Measurements from ENCODE around the gene GSN.

The GSN gene

DNA sequence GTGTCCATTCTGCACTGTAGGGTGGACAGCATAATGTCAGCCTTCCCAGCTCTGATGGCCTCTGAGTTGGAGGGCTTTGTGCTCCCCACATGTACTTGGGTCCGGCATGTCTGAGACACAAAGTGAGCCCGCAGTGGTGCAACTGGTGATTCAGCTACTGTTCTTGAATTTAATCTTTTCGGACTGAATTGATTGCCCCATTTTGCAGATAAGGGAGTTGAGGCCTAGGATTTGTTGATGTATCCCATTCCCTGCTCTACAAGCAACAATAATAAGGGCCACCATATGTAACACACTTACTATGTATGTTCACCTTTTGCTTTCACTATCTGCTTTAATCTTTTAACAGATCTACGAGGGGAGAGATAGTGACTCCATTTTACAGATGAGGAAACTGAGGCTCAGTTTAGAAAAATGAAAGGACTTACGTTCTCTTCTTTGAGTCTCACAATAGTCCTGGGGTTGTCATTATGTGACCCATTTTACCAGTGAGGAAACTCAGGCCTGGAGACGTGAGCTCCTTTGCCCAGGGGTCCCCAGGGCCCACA is 4.5 kb downstream of the GSN start:
- H3K4me3 ChIP-seq (ENCODE audit: low read length in 2 of 2): peak overlapping the region in 1 of 2 donors; percentile 42
- peak overlapping the region; percentile 52 to 57 for H3K9ac ChIP-seq (ENCODE audit: low read depth in 1 of 2, low read length in 2 of 2)
- H3K4me1 ChIP-seq (ENCODE audit: control insufficient read depth in 2 of 2, insufficient read depth in 2 of 2, low read length in 2 of 2): peaks cover 45 to 54% of the 10 kb centered on the region in 2 donors
- H3K9me3 ChIP-seq (ENCODE audit: control insufficient read depth in 2 of 2, low read length in 2 of 2): no peaks in the 10 kb centered on the region
- H3K36me3 ChIP-seq (ENCODE audit: control insufficient read depth in 2 of 2, insufficient read depth in 2 of 2, low read length in 2 of 2): no peaks in the 10 kb centered on the region
- peak overlapping the region; percentile 90 to 92 for H3K27ac ChIP-seq (ENCODE audit: low read depth in 2 of 2, low read length in 2 of 2)
- H3K27me3 ChIP-seq (ENCODE audit: control insufficient read depth in 2 of 2, insufficient read depth in 2 of 2, low read length in 2 of 2): no peaks in the 10 kb centered on the region

DNA sequence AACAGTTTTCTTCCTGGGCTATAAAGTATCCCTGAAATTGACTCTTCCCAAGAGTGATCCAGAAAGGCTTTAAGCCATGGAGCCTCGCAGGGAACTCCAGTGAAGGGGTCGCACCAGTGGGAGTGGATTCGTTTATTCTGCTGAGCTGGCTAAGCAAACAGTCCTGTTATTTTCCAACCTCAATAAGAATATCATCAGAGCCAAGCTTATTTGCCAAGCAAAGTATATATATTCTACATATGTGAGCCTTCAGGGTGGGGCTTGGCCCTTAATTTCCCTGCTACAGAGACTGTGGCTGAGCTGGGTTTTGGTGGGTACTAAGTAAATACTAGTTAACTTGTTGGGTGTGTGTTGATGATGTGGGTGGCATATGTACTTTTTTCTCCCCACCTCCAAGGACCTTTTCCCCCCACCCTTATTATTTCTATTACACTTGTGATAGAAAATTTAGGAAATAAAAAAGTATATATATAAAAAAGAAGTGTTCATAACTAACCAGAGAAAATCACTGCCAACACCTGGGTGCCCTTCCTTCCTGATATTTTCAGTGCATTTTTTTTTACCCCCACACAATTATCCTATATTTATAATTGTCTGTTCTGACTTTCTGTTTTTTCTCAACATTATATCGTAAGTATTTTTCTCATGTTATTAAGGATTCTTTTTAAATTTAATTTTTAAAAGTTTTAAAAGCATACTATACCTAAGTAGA is 5.3 kb downstream of the GSN start:
- Histone ChIP-seq H3K27me3 (ENCODE audit: control insufficient read depth in 2 of 2, insufficient read depth in 2 of 2, low read length in 2 of 2) (no peaks in the 10 kb centered on the region), H3K9ac (ENCODE audit: low read depth in 1 of 2, low read length in 2 of 2) (peak overlapping the region in 1 of 2 donors; percentile 57), H3K36me3 (ENCODE audit: control insufficient read depth in 2 of 2, insufficient read depth in 2 of 2, low read length in 2 of 2) (no peaks in the 10 kb centered on the region), H3K9me3 (ENCODE audit: control insufficient read depth in 2 of 2, low read length in 2 of 2) (no peaks in the 10 kb centered on the region), H3K27ac (ENCODE audit: low read depth in 2 of 2, low read length in 2 of 2) (peak overlapping the region; percentile 90 to 92), H3K4me1 (ENCODE audit: control insufficient read depth in 2 of 2, insufficient read depth in 2 of 2, low read length in 2 of 2) (peaks cover 46 to 58% of the 10 kb centered on the region in 2 donors), H3K4me3 (ENCODE audit: low read length in 2 of 2) (no peak overlapping the region)

DNA sequence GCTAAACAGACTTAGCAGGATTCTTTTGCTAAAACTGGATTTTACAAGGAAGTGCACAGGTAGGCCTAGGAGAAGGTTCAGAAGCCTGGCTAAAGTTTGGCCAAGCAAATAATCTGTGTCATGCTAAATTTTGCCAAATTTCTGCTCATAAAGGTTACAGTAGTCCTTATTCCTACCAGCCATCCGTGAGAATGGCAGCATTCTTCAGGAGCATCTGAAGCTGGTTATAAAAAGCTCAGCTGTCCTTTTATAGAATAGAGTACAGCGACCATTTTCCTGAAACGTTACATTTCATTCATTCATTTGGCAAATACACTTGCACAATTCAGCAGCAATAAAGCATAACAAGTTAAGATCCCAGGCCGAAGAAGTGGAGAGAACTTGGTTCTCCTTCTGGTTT is 6.9 kb downstream of the GSN start:
- H3K4me1 ChIP-seq (ENCODE audit: control insufficient read depth in 2 of 2, insufficient read depth in 2 of 2, low read length in 2 of 2): peaks cover 50 to 61% of the 10 kb centered on the region in 2 donors
- H3K27me3 ChIP-seq (ENCODE audit: control insufficient read depth in 2 of 2, insufficient read depth in 2 of 2, low read length in 2 of 2): no peaks in the 10 kb centered on the region
- no peaks in the 10 kb centered on the region for H3K36me3 ChIP-seq (ENCODE audit: control insufficient read depth in 2 of 2, insufficient read depth in 2 of 2, low read length in 2 of 2)
- peak overlapping the region in 1 of 2 donors; percentile 6 for H3K27ac ChIP-seq (ENCODE audit: low read depth in 2 of 2, low read length in 2 of 2)
- H3K9me3 ChIP-seq (ENCODE audit: control insufficient read depth in 2 of 2, low read length in 2 of 2): no peaks in the 10 kb centered on the region
- no peak overlapping the region for H3K9ac ChIP-seq (ENCODE audit: low read depth in 1 of 2, low read length in 2 of 2)
- no peak overlapping the region for H3K4me3 ChIP-seq (ENCODE audit: low read length in 2 of 2)

DNA sequence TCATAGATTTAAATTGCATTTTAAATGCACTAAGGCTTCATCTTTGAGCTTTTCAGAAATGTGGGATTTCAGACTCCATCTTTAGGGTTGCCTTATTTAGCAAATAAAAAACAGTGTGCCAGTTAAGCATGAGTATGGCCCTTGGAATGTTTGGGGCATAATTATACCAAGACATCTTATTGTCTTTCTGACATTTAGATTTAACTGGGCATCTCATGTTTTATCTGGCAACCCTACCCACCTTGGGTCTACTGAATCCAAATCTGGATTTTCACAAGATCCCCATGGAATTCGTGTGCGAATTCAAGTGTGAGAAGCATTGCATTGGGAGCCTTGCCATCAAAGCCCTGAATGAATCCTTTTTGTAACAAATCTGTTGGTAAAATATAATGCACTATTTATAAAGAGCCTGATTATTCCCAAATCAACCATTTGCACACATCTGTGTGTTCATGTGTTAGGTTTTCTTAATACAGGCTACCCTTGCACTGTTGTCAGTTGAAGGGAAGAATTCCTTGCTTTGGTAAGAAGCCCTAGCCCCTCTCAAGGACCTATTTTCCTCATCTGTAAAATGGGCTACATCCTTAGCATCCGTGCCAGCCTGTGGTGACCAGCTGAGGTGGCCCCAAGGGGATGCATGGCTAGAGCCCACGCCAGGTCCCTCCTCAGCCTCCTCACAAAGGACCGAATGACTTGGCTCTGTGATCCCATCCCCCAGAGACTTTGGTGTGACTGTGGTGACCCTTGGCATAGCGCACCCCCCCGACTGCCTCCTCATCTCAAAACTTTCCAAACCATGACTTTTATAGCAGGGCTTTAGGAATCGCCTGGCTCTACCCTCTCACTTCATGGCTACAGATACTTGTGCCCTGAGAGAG is 8.1 kb downstream of the GSN start:
- no peaks in the 10 kb centered on the region for H3K36me3 ChIP-seq (ENCODE audit: control insufficient read depth in 2 of 2, insufficient read depth in 2 of 2, low read length in 2 of 2)
- H3K9ac ChIP-seq (ENCODE audit: low read depth in 1 of 2, low read length in 2 of 2): no peak overlapping the region
- no peak overlapping the region for H3K4me3 ChIP-seq (ENCODE audit: low read length in 2 of 2)
- peak overlapping the region in 1 of 2 donors; percentile 50 for H3K27ac ChIP-seq (ENCODE audit: low read depth in 2 of 2, low read length in 2 of 2)
- H3K27me3 ChIP-seq (ENCODE audit: control insufficient read depth in 2 of 2, insufficient read depth in 2 of 2, low read length in 2 of 2): no peaks in the 10 kb centered on the region
- peaks cover 54 to 66% of the 10 kb centered on the region in 2 donors for H3K4me1 ChIP-seq (ENCODE audit: control insufficient read depth in 2 of 2, insufficient read depth in 2 of 2, low read length in 2 of 2)
- H3K9me3 ChIP-seq (ENCODE audit: control insufficient read depth in 2 of 2, low read length in 2 of 2): no peaks in the 10 kb centered on the region

DNA sequence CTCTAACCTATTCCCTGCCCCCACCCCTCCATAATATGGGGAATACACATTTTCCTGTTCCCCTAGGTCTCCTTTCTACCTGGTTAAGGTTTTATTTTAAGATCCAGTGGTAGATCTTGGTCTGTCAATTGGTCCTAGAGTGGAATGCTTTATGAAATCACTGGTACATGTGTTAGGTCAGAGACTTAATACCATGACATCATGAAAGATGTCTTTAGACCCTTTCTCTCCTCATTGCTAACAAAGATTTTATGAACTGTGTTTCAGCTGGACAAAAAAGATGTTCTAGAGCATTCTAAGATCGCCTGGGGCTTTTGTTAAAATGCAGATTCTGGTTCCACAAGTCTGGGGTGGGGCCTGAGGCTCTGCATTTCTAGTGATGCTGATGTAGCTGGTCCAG is 9.1 kb downstream of the GSN start:
- H3K9ac ChIP-seq (ENCODE audit: low read depth in 1 of 2, low read length in 2 of 2): no peak overlapping the region
- no peaks in the 10 kb centered on the region for H3K27me3 ChIP-seq (ENCODE audit: control insufficient read depth in 2 of 2, insufficient read depth in 2 of 2, low read length in 2 of 2)
- no peaks in the 10 kb centered on the region for H3K36me3 ChIP-seq (ENCODE audit: control insufficient read depth in 2 of 2, insufficient read depth in 2 of 2, low read length in 2 of 2)
- no peak overlapping the region for H3K4me3 ChIP-seq (ENCODE audit: low read length in 2 of 2)
- H3K9me3 ChIP-seq (ENCODE audit: control insufficient read depth in 2 of 2, low read length in 2 of 2): no peaks in the 10 kb centered on the region
- H3K4me1 ChIP-seq (ENCODE audit: control insufficient read depth in 2 of 2, insufficient read depth in 2 of 2, low read length in 2 of 2): peaks cover 54 to 67% of the 10 kb centered on the region in 2 donors
- H3K27ac ChIP-seq (ENCODE audit: low read depth in 2 of 2, low read length in 2 of 2): peak overlapping the region; percentile 70 to 81

DNA sequence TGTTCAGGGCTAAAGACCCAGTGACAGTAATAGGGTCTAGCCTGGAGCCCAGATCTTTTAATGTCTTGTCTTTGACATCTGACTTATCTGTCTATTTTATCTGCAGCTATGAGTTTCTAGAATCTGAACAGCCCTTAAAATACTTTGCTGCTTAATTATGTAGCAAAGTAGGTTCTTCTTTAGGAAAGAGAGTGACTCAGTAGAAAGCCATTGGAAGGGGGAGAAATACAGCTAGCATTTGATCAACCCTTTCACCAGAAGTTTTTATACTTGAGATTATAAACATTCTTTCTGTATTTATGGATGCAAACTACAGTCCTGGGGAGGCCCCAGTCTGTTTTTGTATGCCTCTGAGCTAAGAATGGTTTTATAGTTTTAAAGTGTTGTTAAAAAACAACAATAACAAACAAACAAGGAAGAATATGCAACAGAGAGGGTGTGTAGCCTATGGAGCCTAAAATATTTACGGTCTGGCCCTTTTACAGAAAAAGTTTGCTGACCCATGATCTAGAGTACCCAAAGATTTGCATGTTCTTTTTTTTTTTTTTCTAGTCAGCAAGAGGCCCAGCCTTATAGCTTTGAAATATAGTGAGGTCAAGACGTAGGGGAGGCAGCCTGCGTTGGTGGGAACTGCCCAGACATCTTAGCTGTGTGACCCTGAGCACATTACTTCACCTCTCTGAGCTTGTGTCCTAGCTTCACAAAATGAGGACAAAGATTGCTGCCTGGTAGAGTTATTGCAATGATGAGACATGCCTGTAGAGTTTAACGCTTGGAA is 9.7 kb downstream of the GSN start:
- no peaks in the 10 kb centered on the region for H3K9me3 ChIP-seq (ENCODE audit: control insufficient read depth in 2 of 2, low read length in 2 of 2)
- H3K4me3 ChIP-seq (ENCODE audit: low read length in 2 of 2): no peak overlapping the region
- peak overlapping the region; percentile 70 to 81 for H3K27ac ChIP-seq (ENCODE audit: low read depth in 2 of 2, low read length in 2 of 2)
- H3K9ac ChIP-seq (ENCODE audit: low read depth in 1 of 2, low read length in 2 of 2): peak overlapping the region in 1 of 2 donors; percentile 55
- no peaks in the 10 kb centered on the region for H3K27me3 ChIP-seq (ENCODE audit: control insufficient read depth in 2 of 2, insufficient read depth in 2 of 2, low read length in 2 of 2)
- no peaks in the 10 kb centered on the region for H3K36me3 ChIP-seq (ENCODE audit: control insufficient read depth in 2 of 2, insufficient read depth in 2 of 2, low read length in 2 of 2)
- H3K4me1 ChIP-seq (ENCODE audit: control insufficient read depth in 2 of 2, insufficient read depth in 2 of 2, low read length in 2 of 2): peaks cover 55 to 67% of the 10 kb centered on the region in 2 donors

DNA sequence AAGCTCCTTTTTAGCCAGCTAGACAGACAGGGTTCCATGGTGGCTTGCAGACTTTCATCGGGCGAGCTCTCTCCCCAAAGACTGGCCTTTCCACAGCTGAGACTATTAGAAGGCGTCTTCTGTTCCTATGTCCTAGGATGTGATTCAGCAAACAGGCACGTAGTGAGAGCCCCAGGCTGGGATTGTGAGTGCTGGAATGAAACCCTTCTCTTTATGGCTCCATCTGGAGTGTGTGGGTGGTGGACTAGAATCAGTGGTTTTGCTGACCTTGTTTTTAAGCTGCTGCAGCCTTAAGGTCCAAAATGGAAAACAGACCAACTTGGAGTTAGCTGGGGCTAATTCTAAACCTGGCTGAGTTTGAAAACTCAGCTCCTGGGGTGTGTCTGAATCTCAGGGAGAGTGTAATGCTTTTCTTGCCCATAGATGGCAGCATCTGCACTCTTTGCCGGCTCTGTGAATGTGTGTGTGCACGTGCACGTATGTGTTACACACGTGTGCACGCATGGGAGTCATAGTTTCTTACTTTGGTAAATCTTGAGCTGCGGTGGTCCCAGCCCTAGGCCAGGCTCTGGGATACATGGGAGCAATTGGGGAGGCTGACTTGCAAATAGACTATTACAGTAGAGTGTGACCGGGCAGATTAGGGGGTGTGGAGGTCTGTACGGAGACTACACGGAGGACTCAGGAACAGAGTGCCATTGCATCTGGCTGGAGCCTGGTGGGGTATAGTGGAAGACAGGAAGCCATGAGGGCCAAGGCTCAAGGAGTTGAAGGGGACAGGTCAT is 10.7 kb downstream of the GSN start:
- Histone ChIP-seq H3K27ac (ENCODE audit: low read depth in 2 of 2, low read length in 2 of 2) (peak overlapping the region; percentile 70 to 81), H3K4me3 (ENCODE audit: low read length in 2 of 2) (no peak overlapping the region), H3K4me1 (ENCODE audit: control insufficient read depth in 2 of 2, insufficient read depth in 2 of 2, low read length in 2 of 2) (peaks cover 52 to 69% of the 10 kb centered on the region in 2 donors), H3K27me3 (ENCODE audit: control insufficient read depth in 2 of 2, insufficient read depth in 2 of 2, low read length in 2 of 2) (no peaks in the 10 kb centered on the region), H3K36me3 (ENCODE audit: control insufficient read depth in 2 of 2, insufficient read depth in 2 of 2, low read length in 2 of 2) (no peaks in the 10 kb centered on the region), H3K9ac (ENCODE audit: low read depth in 1 of 2, low read length in 2 of 2) (peak overlapping the region; percentile 26 to 55), H3K9me3 (ENCODE audit: control insufficient read depth in 2 of 2, low read length in 2 of 2) (no peaks in the 10 kb centered on the region)

DNA sequence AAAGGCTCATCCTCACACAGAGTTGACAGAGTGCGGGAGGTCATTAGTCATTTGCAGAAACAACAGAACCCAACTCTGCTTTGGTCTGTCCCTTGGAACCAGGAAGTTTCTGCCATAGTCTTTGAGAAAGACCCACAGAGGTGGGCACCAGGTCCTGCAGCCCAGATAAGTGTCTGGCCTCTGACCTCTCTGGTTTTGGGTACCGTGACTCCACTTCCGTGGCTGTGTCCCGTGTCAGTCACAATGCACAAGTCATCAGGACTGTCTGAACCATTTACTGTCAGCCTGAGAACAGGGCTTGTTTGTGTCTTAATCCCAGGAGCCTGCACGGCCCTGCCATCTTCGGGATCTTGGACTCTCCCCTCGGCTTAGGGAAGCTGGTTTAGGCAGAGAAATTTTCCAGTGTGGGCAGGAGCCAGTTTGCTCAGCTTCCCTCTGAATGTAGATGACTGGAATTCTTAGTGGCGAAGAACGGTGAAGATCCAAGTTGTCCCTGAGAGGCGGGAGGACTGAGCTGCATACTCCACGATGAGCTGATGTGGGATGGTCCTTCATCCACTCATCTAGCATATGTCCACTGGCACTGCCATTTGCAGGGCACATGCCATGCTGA is 11.9 kb downstream of the GSN start:
- Histone ChIP-seq H3K9ac (ENCODE audit: low read depth in 1 of 2, low read length in 2 of 2) (peak overlapping the region in 1 of 2 donors; percentile 61), H3K27me3 (ENCODE audit: control insufficient read depth in 2 of 2, insufficient read depth in 2 of 2, low read length in 2 of 2) (no peaks in the 10 kb centered on the region), H3K27ac (ENCODE audit: low read depth in 2 of 2, low read length in 2 of 2) (peak overlapping the region; percentile 70 to 81), H3K4me3 (ENCODE audit: low read length in 2 of 2) (no peak overlapping the region), H3K4me1 (ENCODE audit: control insufficient read depth in 2 of 2, insufficient read depth in 2 of 2, low read length in 2 of 2) (peaks cover 52 to 78% of the 10 kb centered on the region in 2 donors), H3K9me3 (ENCODE audit: control insufficient read depth in 2 of 2, low read length in 2 of 2) (no peaks in the 10 kb centered on the region), H3K36me3 (ENCODE audit: control insufficient read depth in 2 of 2, insufficient read depth in 2 of 2, low read length in 2 of 2) (no peaks in the 10 kb centered on the region)

All from mucosa of rectum (tissue), 2 donors.